Mammary epithelial cell (primary cell): Measurements from ENCODE around the gene NLGN4X.

ENCODE experiments used
- CTCF ChIP-seq, 2 donors: IDR thresholded peaks in 1 of 2; conservative IDR thresholded peaks in 1 of 2; 2 replicates each; pipeline ENCODE4 v1.5.1; 2011 to 2012; ENCODE audit warnings: inconsistent platforms in 2 of 2, low read length in 2 of 2, mild to moderate bottlenecking in 2 of 2, control low read depth in 1 of 2, low read depth in 1 of 2; ENCODE audit not compliant: insufficient read depth in 1 of 2; ENCODE audit errors: extremely low read depth in 1 of 2
- EZH2 ChIP-seq: IDR thresholded peaks from 2 replicates; pipeline ENCODE4 v1.6.1; 2012; ENCODE audit warnings: low read length, inconsistent platforms, borderline replicate concordance

- TF ChIP-seq CTCF (conservative IDR thresholded peaks at IDR 0.05 in 1 of 2, IDR thresholded peaks at IDR 0.05 in 1 of 2; ENCODE audit: extremely low read depth in 1 of 2, insufficient read depth in 1 of 2, low read depth in 1 of 2, low read length in 2 of 2), result no peak
- TF ChIP-seq EZH2, result no peak
These were observed 16.0 kb upstream of the NLGN4X start for GRCh38 chrX:6244666-6245065.
